GM12801 (cell line): ENCODE measurements around the gene IGSF21.

ENCODE experiments used
- TF ChIP-seq, protein P1 (sequence below): IDR thresholded peaks from one replicate; pipeline ENCODE4 v1.5.1; 2011; ENCODE audit warnings: control low read depth; ENCODE audit not compliant: insufficient read length; ENCODE audit errors: extremely low read depth

Gene IGSF21

DNA sequence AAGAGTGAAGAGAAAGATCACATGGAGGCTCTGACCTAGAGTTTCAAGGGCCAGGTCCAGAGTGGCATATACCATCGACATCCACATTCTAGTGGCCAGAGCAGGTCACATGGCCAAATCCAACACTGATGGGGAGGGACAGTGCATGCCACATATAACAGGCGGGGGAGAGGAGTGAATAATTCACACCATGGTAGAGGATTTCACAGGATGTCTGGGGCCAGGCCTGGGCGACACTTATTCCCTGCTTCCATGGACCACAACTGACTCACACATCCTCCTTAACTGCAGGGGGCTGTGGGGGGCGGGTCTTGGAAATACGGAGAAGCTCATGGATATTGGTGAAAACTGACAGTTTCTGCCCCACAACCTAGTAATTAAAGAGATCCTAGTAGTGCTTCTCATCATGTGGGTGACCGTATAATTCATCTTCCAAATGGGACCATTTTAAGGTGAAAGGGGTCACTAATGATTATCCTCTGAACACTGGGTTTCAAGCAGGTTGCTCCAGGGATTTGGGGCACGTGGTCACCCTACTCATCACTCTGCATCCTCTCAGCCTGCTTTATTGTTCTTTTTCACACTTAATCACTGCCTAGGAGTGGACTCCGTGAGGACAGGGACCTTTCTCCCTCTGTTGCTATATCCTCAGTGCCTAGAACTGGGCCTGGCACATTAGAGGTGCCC, 44.0 kb downstream of the IGSF21 start:
- TF ChIP-seq, protein P1, sequence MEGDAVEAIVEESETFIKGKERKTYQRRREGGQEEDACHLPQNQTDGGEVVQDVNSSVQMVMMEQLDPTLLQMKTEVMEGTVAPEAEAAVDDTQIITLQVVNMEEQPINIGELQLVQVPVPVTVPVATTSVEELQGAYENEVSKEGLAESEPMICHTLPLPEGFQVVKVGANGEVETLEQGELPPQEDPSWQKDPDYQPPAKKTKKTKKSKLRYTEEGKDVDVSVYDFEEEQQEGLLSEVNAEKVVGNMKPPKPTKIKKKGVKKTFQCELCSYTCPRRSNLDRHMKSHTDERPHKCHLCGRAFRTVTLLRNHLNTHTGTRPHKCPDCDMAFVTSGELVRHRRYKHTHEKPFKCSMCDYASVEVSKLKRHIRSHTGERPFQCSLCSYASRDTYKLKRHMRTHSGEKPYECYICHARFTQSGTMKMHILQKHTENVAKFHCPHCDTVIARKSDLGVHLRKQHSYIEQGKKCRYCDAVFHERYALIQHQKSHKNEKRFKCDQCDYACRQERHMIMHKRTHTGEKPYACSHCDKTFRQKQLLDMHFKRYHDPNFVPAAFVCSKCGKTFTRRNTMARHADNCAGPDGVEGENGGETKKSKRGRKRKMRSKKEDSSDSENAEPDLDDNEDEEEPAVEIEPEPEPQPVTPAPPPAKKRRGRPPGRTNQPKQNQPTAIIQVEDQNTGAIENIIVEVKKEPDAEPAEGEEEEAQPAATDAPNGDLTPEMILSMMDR, result no peak

DNA sequence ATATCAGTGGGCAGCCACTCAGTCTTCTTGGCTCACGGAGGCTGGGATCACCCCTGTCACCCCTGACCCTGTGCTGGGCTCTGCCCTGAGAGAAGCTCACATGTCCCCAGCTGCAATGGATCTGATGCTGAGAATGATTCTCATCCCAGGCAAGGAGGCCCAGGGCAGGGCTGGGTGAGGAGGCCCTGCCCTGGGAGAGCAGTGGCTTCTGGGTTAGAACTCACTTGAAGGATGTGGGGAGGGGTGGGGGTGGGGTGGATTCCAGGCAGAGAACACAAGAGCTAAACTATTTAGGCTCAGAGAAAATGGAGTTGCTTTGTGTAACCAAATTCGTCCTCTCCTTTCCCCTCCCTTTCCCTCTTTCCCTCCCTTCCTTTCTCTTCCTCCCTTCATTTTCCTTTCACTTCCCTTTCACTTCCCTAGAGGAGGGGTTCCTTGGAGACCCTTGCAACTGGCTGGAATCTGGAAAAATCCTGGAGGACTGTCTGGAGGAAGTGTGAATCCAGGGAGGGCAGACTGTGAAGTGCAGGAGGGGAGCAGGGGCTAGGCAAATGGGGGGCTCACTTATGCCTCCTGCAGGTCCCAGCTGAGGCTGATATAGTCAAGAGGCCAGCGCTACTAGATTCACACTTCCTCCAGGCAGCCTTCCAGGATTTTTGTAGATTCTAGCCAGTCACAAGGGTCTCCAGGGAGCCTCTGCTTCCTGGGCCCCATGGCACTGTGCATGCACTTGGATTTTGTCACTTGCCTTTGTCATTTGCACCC, 47.0 kb downstream of the IGSF21 start:
- TF ChIP-seq, protein P1, result no peak

DNA sequence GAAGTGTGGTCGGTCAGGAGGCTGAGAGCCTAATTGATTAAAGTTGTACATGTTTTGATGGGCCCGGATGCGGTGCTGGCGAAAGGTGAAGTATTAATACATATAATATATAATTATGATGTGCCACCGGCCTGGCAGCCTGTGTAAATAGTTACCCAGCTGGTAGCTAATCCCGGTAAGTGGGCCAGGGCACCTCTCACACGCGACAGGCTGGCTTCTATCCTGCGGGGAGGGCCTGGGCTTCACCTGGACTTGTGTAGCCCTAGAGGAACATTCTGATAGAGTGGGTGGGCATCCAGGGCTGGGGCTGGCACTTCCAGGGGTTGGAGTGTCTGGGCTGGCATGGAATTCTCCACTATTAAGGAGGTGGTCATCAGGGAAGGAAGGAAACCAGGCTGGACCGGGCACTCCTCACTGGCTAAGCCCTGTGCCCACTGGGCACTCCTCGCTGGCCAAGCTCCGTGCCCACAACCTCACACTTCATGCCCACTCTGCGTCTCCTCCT, 48.3 kb downstream of the IGSF21 start:
- TF ChIP-seq, protein P1, result no peak

DNA sequence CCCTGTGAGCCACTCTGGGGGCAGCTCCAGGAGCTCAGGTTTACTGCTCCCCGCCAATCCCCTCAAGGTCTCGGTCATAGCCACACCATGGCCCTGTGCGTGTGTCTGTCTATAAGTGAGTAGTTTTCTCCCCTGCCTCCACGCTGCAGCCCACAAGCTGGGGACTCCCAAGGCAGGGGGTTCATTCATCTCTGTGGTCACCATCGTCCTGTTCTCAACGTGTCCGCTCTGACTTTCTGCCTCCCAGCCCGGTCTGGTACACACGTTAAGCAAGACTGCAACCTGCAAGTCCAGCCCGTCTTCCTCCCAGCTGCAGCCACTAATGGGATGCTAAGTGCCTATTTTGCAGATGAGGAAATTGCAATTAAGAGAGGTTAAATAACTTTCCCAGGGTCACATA, 49.8 kb downstream of the IGSF21 start:
- TF ChIP-seq, protein P1, result no peak

DNA sequence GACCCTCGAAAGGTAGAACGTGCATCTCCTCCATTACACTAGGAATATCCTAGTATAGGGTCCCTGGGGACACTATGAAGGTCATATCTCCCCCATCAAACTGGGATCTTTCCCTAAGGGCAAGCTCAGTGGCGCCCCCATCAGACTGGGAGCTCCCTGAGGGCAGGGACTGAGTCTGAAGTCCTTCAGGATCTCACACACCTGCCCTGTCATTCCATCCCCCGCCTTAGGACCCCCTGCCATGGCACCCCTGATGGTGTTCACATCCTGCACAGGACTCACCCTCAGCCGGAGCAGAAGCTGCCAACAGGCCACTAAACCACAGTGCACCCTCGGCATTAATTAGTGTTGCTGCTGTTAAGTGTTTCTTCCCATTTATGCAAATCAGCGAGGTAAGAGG, 50.4 kb downstream of the IGSF21 start:
- TF ChIP-seq, protein P1, result no peak

DNA sequence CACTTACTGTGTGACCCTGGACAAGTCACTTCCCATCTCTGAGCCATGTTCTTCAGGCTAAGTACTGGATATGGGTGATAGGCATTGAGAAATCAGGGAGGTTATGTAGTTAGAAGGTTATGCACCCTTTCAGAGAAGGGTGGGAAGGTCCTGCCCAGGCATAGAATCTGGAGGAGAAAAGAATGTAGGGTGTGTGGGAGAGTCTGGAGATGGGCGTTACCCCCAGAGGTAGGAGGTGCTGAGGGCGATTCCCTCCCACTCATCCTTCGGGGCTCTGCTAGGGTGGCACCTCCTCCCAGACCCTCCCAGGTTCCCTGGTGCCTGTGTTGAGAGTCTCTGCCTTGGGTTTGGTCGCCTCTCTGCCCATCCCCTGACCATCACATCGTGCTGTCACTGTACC, 51.1 kb downstream of the IGSF21 start:
- TF ChIP-seq, protein P1, result no peak

DNA sequence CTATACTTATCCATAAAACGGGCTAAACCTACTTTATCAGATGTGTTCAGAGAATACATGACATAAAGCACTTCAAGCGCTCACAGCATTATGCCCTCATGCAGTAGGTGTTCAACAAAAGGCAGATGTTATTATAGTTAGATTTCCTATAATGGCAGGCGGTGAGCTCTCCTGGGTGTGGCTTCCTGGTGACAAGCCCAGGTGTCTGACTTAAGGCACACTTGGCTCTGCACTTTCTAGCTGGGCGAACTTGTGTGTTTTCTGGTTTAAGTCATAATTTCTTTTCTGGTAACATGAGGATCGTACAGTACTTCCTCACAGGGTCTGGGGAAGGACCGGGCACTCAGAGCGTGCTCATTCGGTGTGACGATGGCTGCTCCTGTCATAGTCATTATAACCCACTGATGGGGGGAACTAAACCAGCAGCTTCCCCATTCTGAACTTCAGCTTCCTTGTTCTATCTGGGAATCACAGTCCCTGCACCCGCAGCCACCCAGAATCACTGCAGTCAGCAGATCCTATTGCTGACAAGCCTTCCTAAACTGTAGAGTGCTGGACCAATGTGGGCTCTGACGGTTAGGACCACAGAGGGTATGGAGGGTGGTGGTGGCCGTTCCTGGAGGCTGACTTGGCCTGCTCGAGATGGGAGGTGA, 52.8 kb downstream of the IGSF21 start:
- TF ChIP-seq, protein P1, result no peak
